GM23338 (cell line): ENCODE measurements around the gene FFAR3. TPM values are rescaled to one million over a fixed set of nuclear protein-coding genes. Genes with fewer than 3 reads are reported as not detected.

Experiments used
- ATAC-seq: fragments of 200-7000 bp; cut with Tn5 transposase; 3 replicates; pipeline ENCODE4 v1.9.1; 2020
- DNase-seq: peaks from one replicate; pipeline ENCODE4 v3.0.0-alpha.2; 2015; ENCODE audit warnings: low spot score
- H2AFZ ChIP-seq: fragments of 200-600 bp; sonication (generic); 2 replicates; pipeline ENCODE4 v1.8.0; 2016; ENCODE audit warnings: antibody characterized with exemption, mild to moderate bottlenecking, moderate library complexity
- H3F3A ChIP-seq: fragments of 200-600 bp; sonication (generic); replicated peaks from 2 replicates; pipeline ENCODE4 v1.8.0; 2017; ENCODE audit warnings: antibody characterized with exemption, mixed run types, low read depth
- H3K27ac ChIP-seq: fragments of 200-600 bp; sonication (generic); 2 replicates; pipeline ENCODE4 v1.6.1; 2016; ENCODE audit warnings: low read depth
- H3K27me3 ChIP-seq: fragments of 200-600 bp; sonication (generic); 2 replicates; pipeline ENCODE4 v1.8.0; 2016; ENCODE audit warnings: mild to moderate bottlenecking, mixed run types, moderate library complexity; ENCODE audit not compliant: insufficient read depth
- H3K36me3 ChIP-seq: fragments of 200-600 bp; sonication (generic); 2 replicates; pipeline ENCODE4 v1.8.0; 2016; ENCODE audit warnings: mild to moderate bottlenecking; ENCODE audit not compliant: insufficient read depth
- H3K4me1 ChIP-seq: fragments of 200-600 bp; sonication (generic); 2 replicates; pipeline ENCODE4 v1.8.0; 2016; ENCODE audit warnings: mild to moderate bottlenecking, moderate library complexity; ENCODE audit not compliant: insufficient read depth
- H3K4me2 ChIP-seq: fragments of 200-600 bp; sonication (generic); 2 replicates; pipeline ENCODE4 v1.7.1; 2017; ENCODE audit warnings: mixed run types
- H3K4me3 ChIP-seq: fragments of 200-600 bp; sonication (generic); 2 replicates; pipeline ENCODE4 v1.6.1; 2016; ENCODE audit warnings: mixed run types
- H3K79me2 ChIP-seq: fragments of 200-600 bp; sonication (generic); replicated peaks from 2 replicates; pipeline ENCODE4 v1.8.0; 2017; ENCODE audit warnings: mild to moderate bottlenecking; ENCODE audit not compliant: insufficient read depth
- H3K9me2 ChIP-seq: fragments of 200-600 bp; sonication (generic); 2 replicates; pipeline ENCODE4 v1.8.0; 2017; ENCODE audit not compliant: insufficient read depth
- H4K20me1 ChIP-seq: fragments of 200-600 bp; sonication (generic); replicated peaks from 2 replicates; pipeline ENCODE4 v1.8.0; 2017; ENCODE audit warnings: mild to moderate bottlenecking; ENCODE audit not compliant: insufficient read depth
- H3K27ac Mint-ChIP-seq: 2 replicates; pipeline ENCODE4 v1.8.0; 2020; ENCODE audit warnings: inconsistent platforms, mild to moderate bottlenecking, moderate library complexity, mixed read lengths
- H3K27me3 Mint-ChIP-seq: 3 replicates; pipeline ENCODE4 v1.8.0; 2022; ENCODE audit warnings: low read depth, mild to moderate bottlenecking, moderate library complexity, mixed read lengths, inconsistent platforms; ENCODE audit not compliant: insufficient read depth, poor library complexity
- H3K36me3 Mint-ChIP-seq: 3 replicates; pipeline ENCODE4 v1.8.0; 2021; ENCODE audit warnings: low read depth, mild to moderate bottlenecking, inconsistent platforms, moderate library complexity, mixed read lengths
- H3K4me1 Mint-ChIP-seq: 3 replicates; pipeline ENCODE4 v1.8.0; 2020; ENCODE audit warnings: mild to moderate bottlenecking, inconsistent platforms, mixed read lengths
- H3K4me3 Mint-ChIP-seq: 3 replicates; pipeline ENCODE4 v1.8.0; 2021; ENCODE audit warnings: moderate library complexity, mild to moderate bottlenecking, inconsistent platforms, mixed read lengths
- H3K9me3 Mint-ChIP-seq: 3 replicates; pipeline ENCODE4 v1.8.0; 2020; ENCODE audit warnings: moderate library complexity, mild to moderate bottlenecking, inconsistent platforms, mixed read lengths
- CREB1 ChIP-seq: fragments of 250-450 bp; sonication (Bioruptor Pico); IDR thresholded peaks from 2 replicates; pipeline ENCODE4 v1.5.0; 2020; ENCODE audit warnings: low read depth, mild to moderate bottlenecking, moderate library complexity
- CTCF ChIP-seq, 2 experiments: fragments of 200-600 bp in 1 of 2; sonication (generic) in 1 of 2; conservative IDR thresholded peaks; 2 replicates each; pipeline versions ENCODE4 v1.5.1 to v1.6.1; 2016 to 2017; ENCODE audit warnings: antibody characterized with exemption in 2 of 2, low read depth in 2 of 2, mild to moderate bottlenecking in 2 of 2, moderate library complexity in 1 of 2
- EZH2 ChIP-seq: fragments of 200-600 bp; sonication (generic); IDR thresholded peaks from one replicate; pipeline ENCODE4 v1.8.0; 2017; ENCODE audit warnings: antibody characterized with exemption, mild to moderate bottlenecking, low read depth; ENCODE audit not compliant: unreplicated experiment
- EZH2phosphoT487 ChIP-seq: fragments of 200-600 bp; sonication (generic); IDR thresholded peaks from one replicate; pipeline ENCODE4 v1.8.1; 2018; ENCODE audit warnings: antibody characterized with exemption; ENCODE audit not compliant: unreplicated experiment
- JUNB ChIP-seq: IDR thresholded peaks from one replicate; pipeline ENCODE4 v1.6.1; 2016; ENCODE audit warnings: antibody characterized with exemption; ENCODE audit not compliant: unreplicated experiment
- NANOG ChIP-seq: IDR thresholded peaks from 2 replicates; pipeline ENCODE4 v1.6.1; 2016; ENCODE audit warnings: antibody characterized with exemption, borderline replicate concordance
- POLR2AphosphoS5 ChIP-seq: IDR thresholded peaks from 2 replicates; pipeline ENCODE4 v1.6.1; 2016; ENCODE audit warnings: antibody characterized with exemption, low read depth
- REST ChIP-seq: IDR thresholded peaks from one replicate; pipeline ENCODE4 v1.6.1; 2018; ENCODE audit warnings: antibody characterized with exemption; ENCODE audit not compliant: unreplicated experiment
- STAT1 ChIP-seq: IDR thresholded peaks from one replicate; pipeline ENCODE4 v1.6.1; 2016; ENCODE audit warnings: antibody characterized with exemption; ENCODE audit not compliant: unreplicated experiment
- ZNF114 ChIP-seq: fragments of 250-450 bp; sonication (Bioruptor Pico); IDR thresholded peaks from 2 replicates; pipeline ENCODE4 v1.5.0; 2020; ENCODE audit warnings: mild to moderate bottlenecking, moderate library complexity
- ZNF331 ChIP-seq: fragments of 250-450 bp; sonication (Bioruptor Pico); IDR thresholded peaks from 2 replicates; pipeline ENCODE4 v1.5.0; 2020; ENCODE audit warnings: low read depth, mild to moderate bottlenecking, moderate library complexity
- polyA plus RNA-seq: library from polyadenylated mRNA; unstranded; fragments of >200 nt; fragmentation: Nextera tagmentation; extraction: Ambion mirVana; gene quantifications from 2 replicates; pipeline ENCODE4 v1.2.1, GENCODE V29; 2016
- total RNA-seq: library from RNA; depleted of rRNA; stranded (reverse); fragments of >200 nt; shearing (Covaris generic); gene quantifications from 2 replicates; pipeline ENCODE4 v1.2.3, GENCODE V29; 2014
- TF ChIP-seq, protein P1 (sequence below): fragments of 250-450 bp; sonication (Bioruptor Pico); IDR thresholded peaks from 2 replicates; pipeline ENCODE4 v1.5.0; 2020; ENCODE audit warnings: mild to moderate bottlenecking, moderate library complexity
- TF ChIP-seq, protein P2 (sequence below): IDR thresholded peaks from 2 replicates; pipeline ENCODE4 v1.6.1; 2016; ENCODE audit warnings: antibody characterized with exemption

The FFAR3 gene
- total and polyA plus RNA-seq, 2 experiments from 2014 or later = 0.35 TPM; not detected in 1

DNA sequence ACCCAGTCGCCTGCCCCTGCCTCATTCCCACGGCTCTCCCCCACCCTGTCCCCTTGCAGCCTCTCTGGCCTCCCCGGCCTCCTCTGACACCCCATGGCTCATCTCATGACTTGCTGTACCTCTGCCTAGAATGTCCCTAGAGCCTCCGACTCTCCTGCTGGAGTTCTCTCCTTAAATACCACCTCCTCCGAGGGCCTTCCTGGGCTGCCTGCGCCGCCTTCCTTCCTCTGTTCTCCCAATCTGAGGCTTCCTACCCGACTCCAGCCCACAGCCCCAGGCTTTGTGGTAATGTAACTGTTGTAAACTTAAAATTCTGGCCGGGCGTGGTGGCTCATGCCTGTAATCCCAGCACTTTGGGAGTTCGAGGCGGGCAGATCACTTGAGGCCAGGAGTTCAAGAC lies 40.3 kb downstream of the FFAR3 start:
- no peaks in the 10 kb centered on the region for H4K20me1 ChIP-seq
- H3K9me2 ChIP-seq = no peaks in the 10 kb centered on the region
- Mint-ChIP-seq H3K9me3 (no peaks in the 10 kb centered on the region), H3K4me3 (no peak overlapping the region), H3K27me3 (peaks cover 13% of the 10 kb centered on the region), H3K36me3 (no peaks in the 10 kb centered on the region), H3K27ac (no peak overlapping the region), H3K4me1 (no peaks in the 10 kb centered on the region)
- no peak overlapping the region for H3K4me3 ChIP-seq
- H3K27ac ChIP-seq = no peak overlapping the region
- no peaks in the 10 kb centered on the region for H3F3A ChIP-seq
- ATAC-seq (no peak), DNase-seq (no peak)
- no peak overlapping the region for H2AFZ ChIP-seq
- TF ChIP-seq EZH2phosphoT487 = no peak
- no peak for TF ChIP-seq CTCF (conservative IDR thresholded peaks at IDR 0.05; ENCODE audit: low read depth in 2 of 2)
- TF ChIP-seq, protein P1, sequence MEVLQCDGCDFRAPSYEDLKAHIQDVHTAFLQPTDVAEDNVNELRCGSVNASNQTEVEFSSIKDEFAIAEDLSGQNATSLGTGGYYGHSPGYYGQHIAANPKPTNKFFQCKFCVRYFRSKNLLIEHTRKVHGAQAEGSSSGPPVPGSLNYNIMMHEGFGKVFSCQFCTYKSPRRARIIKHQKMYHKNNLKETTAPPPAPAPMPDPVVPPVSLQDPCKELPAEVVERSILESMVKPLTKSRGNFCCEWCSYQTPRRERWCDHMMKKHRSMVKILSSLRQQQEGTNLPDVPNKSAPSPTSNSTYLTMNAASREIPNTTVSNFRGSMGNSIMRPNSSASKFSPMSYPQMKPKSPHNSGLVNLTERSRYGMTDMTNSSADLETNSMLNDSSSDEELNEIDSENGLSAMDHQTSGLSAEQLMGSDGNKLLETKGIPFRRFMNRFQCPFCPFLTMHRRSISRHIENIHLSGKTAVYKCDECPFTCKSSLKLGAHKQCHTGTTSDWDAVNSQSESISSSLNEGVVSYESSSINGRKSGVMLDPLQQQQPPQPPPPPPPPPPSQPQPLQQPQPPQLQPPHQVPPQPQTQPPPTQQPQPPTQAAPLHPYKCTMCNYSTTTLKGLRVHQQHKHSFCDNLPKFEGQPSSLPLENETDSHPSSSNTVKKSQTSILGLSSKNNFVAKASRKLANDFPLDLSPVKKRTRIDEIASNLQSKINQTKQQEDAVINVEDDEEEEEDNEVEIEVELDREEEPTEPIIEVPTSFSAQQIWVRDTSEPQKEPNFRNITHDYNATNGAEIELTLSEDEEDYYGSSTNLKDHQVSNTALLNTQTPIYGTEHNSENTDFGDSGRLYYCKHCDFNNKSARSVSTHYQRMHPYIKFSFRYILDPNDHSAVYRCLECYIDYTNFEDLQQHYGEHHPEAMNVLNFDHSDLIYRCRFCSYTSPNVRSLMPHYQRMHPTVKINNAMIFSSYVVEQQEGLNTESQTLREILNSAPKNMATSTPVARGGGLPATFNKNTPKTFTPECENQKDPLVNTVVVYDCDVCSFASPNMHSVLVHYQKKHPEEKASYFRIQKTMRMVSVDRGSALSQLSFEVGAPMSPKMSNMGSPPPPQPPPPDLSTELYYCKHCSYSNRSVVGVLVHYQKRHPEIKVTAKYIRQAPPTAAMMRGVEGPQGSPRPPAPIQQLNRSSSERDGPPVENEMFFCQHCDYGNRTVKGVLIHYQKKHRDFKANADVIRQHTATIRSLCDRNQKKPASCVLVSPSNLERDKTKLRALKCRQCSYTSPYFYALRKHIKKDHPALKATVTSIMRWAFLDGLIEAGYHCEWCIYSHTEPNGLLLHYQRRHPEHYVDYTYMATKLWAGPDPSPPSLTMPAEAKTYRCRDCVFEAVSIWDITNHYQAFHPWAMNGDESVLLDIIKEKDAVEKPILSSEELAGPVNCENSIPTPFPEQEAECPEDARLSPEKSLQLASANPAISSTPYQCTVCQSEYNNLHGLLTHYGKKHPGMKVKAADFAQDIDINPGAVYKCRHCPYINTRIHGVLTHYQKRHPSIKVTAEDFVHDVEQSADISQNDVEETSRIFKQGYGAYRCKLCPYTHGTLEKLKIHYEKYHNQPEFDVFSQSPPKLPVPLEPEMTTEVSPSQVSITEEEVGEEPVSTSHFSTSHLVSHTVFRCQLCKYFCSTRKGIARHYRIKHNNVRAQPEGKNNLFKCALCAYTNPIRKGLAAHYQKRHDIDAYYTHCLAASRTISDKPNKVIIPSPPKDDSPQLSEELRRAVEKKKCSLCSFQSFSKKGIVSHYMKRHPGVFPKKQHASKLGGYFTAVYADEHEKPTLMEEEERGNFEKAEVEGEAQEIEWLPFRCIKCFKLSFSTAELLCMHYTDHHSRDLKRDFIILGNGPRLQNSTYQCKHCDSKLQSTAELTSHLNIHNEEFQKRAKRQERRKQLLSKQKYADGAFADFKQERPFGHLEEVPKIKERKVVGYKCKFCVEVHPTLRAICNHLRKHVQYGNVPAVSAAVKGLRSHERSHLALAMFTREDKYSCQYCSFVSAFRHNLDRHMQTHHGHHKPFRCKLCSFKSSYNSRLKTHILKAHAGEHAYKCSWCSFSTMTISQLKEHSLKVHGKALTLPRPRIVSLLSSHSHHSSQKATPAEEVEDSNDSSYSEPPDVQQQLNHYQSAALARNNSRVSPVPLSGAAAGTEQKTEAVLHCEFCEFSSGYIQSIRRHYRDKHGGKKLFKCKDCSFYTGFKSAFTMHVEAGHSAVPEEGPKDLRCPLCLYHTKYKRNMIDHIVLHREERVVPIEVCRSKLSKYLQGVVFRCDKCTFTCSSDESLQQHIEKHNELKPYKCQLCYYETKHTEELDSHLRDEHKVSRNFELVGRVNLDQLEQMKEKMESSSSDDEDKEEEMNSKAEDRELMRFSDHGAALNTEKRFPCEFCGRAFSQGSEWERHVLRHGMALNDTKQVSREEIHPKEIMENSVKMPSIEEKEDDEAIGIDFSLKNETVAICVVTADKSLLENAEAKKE (CRISPR knock-in tag) = no peak
- TF ChIP-seq EZH2 = no peak
- TF ChIP-seq ZNF331 (CRISPR knock-in tag) = no peak
- no peak for TF ChIP-seq POLR2AphosphoS5
- TF ChIP-seq CREB1 (CRISPR knock-in tag) = no peak
- TF ChIP-seq REST = no peak
- TF ChIP-seq ZNF114 (CRISPR knock-in tag) = no peak
- no peak for TF ChIP-seq JUNB
- TF ChIP-seq, protein P2, sequence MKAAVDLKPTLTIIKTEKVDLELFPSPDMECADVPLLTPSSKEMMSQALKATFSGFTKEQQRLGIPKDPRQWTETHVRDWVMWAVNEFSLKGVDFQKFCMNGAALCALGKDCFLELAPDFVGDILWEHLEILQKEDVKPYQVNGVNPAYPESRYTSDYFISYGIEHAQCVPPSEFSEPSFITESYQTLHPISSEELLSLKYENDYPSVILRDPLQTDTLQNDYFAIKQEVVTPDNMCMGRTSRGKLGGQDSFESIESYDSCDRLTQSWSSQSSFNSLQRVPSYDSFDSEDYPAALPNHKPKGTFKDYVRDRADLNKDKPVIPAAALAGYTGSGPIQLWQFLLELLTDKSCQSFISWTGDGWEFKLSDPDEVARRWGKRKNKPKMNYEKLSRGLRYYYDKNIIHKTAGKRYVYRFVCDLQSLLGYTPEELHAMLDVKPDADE = no peak
- TF ChIP-seq NANOG = no peak
- no peak for TF ChIP-seq STAT1
- H3K4me2 ChIP-seq = no peak overlapping the region
- no peaks in the 10 kb centered on the region for H3K4me1 ChIP-seq
- no peaks in the 10 kb centered on the region for H3K27me3 ChIP-seq
- H3K36me3 ChIP-seq = no peaks in the 10 kb centered on the region
- no peaks in the 10 kb centered on the region for H3K79me2 ChIP-seq
